HG03432 (cell line): ENCODE results near the gene YARS2.
"Not testable (repeated sequence)": the region's sequence is repeated elsewhere in the genome, so short reads cannot be mapped to it uniquely, and the experiment has no call there.

Experiments
- ATAC-seq: cut with Tn5 transposase; IDR thresholded peaks from one replicate; pipeline ENCODE4 v1.9.1; 2021; ENCODE audit warnings: mild to moderate bottlenecking, moderate library complexity; ENCODE audit not compliant: unreplicated experiment

YARS2 gene

DNA sequence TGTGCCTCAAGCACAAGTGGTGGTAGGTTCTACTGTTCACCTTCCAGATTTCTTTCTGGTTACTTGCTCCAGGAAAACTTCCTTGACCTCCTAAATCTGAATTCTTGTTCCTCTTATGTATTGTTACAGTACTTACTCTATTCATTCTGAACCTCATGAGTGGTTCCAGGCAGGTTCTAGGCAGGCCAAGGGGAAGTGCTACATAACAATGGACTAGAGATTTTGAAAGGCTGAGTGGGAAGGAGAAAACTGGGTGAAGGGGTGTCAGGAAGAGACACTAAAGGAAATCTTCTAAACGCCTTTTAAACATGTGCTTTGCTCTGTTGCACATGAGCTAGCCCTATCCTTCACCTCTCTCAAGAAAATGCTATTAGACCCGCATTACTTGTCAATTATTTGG is 1.6 kb downstream of the YARS2 start:
- ATAC-seq = no peak

DNA sequence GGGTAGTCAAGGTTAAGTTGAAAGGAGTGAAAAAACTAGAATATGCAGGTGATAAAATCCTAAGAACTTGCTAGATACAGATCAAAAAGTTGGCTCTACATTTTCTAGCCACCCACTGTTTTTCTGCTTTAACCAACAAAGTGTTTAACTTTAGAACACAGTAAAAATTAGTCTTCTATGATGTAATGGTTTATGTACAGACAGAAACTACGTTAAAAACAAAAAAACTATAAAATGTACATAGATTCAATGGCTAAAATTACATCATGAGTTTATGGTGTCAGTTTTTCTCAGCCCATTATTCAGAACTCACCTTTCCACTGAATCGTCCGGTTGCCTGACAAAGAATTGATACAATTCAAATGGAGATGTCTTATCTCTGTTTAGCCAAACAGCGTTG is 2.1 kb downstream of the YARS2 start:
- no peak for ATAC-seq

DNA sequence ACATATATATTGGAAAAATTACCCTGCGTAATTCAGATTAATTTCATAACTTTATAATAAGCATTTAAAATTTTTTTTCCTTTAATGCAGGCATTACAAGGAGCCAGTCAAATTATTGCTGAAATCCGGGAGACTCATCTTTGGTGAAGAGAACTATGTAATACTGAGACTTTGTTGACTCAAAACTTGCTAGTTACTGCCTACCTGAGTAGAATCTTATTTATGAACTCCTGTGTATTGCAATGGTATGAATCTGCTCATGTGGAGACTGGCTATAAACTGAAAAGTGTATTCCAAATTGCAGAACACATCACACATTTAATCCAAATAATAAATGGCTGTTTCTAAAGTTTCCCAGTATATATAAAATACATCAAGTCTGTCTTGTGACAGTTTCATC is 12.4 kb downstream of the YARS2 start:
- no peak for ATAC-seq

- ATAC-seq = no peak
These were observed 13.6 kb downstream of the YARS2 start for GRCh38 chr12:32742133-32742532.

DNA sequence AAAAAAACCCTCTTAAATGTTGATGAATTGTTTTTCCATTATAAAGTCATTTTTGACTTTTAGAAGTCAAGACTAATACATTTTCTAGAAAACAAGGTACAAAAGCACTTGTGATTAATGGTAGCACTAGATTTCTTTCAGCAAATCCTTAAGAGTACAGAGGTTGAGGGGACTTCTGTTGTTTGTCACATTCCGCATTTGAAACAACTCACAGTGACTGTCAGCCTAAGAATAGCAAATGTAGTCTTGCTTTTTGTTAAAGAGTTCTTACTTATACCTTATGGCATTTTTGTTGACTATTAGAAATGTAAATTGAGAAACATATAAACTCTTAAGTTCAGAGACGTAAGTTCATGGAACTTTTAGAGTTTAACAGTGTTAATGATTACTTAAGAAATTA is 16.4 kb downstream of the YARS2 start:
- ATAC-seq = no peak

- no peak for ATAC-seq
These were observed 18.0 kb downstream of the YARS2 start for GRCh38 chr12:32737715-32738114.

DNA sequence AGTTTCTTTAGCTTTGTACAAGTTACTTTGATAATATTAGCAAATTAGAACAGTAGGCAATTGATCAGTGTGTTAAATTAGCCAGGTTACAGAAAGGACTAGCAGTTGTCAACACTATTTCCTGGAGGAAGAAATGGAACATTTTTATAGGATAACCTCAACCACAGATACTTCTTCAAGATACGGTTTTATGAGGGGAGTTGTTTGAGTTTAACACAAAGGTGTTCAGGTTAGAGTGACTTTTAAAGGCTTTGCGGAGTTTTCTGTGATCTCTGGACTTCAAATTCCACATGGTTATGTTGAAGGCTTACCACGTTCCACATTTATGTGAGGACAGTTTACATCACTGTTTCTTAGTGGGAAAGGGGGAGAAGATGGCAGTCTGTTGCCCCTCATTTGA is 19.3 kb downstream of the YARS2 start:
- ATAC-seq = no peak

GRCh38 chr12:32734952-32735351 is 20.7 kb downstream of the YARS2 start:
- ATAC-seq = no peak

GRCh38 chr12:32727237-32727636 is 28.5 kb downstream of the YARS2 start:
- no peak for ATAC-seq

- ATAC-seq = no peak
These were observed 29.4 kb downstream of the YARS2 start for GRCh38 chr12:32726286-32726685.

- not testable (repeated sequence) for ATAC-seq
These were observed 30.4 kb downstream of the YARS2 start for GRCh38 chr12:32725308-32725707.

- no peak for ATAC-seq
These were observed 36.8 kb downstream of the YARS2 start for GRCh38 chr12:32718926-32719325.

DNA sequence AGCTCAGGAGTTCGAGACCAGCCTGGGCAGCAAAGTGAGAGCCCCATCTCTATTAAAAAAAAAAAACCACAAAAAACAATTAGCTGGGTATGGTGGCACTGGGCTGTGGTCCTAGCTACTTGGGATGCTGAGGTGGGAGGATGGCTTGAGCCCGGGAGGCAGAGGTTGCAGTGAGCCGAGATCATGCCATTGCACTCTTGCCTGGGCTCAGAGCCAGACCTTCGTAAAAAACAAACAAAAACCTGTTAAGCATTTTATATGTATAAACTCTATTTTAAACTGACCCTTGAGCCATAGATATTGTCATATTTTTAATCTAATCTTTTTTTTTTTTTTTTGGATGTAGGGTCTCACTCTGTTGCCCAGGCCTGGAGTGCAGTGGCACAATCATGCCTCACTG is 40.9 kb downstream of the YARS2 start:
- ATAC-seq = no peak

GRCh38 chr12:32708926-32709325 is 46.8 kb downstream of the YARS2 start:
- no peak for ATAC-seq

DNA sequence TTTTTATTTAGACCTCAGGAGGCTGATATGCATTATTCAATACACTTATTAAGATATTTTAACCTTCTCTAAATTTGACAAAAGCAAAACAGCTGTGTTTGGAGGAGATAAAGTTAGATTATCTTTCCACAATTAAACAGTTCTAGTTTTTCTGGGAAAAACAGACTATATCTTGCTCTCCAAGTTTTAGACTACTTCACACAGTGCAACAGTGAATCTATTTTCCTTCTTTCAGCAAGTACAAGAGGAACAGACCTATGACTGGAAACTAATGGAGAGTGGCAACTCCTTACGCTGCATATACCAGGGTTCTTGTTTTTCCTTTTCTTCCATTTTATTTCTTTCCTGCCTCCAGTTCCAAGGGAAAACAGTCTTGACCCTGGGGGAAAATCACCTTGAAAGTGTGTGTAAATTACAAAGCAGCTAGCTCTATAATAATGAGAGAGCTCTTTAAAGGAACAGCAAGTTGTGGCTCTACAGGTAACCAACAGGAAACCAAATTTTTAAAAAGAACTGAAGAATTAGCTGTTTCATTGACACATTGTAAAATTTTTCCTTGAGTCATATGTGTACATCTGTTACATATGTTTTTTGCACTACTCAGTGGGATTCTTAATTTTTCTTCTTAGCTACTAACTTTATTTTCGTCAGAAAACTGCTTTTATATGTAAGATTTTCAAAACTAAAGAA is 49.2 kb downstream of the YARS2 start:
- ATAC-seq = no peak

GRCh38 chr12:32705783-32706182 is 49.9 kb downstream of the YARS2 start:
- no peak for ATAC-seq

DNA sequence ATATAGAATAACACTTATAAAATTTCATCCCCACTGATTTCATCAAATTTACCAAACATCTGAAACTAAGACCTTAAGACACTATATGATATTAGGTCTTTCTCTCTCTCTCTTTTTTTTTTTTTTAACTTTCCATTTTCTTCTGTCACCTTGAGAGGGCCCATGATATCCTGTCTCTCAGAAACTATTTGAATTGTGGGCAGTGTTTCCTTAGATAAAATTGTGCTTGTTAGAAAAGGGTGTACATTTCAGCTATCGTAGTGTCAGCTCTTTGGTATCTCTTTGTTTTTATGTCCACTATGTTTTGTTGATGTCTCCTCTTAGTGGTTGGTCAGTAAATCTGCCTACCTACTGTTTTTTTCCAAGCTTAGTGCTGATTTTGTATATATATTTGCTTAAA is 52.8 kb downstream of the YARS2 start:
- ATAC-seq = no peak

- no peak for ATAC-seq
These were observed 53.2 kb downstream of the YARS2 start for GRCh38 chr12:32702473-32702872.

DNA sequence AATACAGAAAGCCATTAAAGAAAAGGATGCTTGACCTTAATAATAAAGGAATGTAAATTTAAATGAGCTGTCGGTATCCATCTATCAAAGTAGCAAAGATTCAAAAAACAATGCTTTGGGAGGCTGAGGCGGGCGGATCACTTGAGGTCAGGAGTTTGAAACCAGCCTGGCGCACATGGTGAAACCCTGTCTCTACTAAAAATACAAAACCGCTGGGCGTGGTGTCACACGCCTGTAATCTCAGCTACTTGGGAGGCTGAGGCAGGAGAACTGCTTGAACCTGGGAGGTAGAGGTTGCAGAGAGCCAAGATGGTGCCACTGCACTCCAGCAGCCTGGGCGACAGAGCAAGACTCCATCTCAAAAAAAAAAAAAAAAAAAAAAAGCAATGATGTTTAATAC is 56.3 kb downstream of the YARS2 start:
- ATAC-seq = not testable (repeated sequence)

DNA sequence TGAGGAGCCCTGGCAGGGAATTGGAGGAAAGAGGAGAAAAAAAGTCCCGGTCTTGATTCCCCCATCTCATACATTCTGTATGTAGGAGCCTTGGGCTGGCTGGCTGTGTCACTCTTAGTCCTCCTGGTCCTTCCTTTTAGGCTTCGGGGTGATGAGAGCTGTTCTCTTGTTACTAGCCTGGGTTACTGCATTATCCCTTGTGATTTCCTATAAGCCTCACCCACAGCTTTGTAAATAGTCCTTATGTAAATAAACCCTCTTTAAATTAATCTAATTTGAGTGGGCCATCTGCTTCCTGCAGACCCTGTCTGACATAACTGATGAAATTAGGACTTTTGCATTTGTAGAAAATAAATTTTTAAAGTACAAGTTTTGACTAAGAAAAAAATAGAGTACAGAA is 57.4 kb downstream of the YARS2 start:
- ATAC-seq = no peak

GRCh38 chr12:32697445-32697844 is 58.3 kb downstream of the YARS2 start:
- no peak for ATAC-seq
